CD4-positive, alpha-beta T cell treated with Interleukin-6 at 100 ng/mL for 8 hours (primary cell): ENCODE data around the gene RDX.

Experiments used
- DNase-seq: peaks from one replicate; pipeline ENCODE4 v3.0.0-alpha.2; 2020; ENCODE audit warnings: mixed read lengths, low spot score

Gene RDX

DNA sequence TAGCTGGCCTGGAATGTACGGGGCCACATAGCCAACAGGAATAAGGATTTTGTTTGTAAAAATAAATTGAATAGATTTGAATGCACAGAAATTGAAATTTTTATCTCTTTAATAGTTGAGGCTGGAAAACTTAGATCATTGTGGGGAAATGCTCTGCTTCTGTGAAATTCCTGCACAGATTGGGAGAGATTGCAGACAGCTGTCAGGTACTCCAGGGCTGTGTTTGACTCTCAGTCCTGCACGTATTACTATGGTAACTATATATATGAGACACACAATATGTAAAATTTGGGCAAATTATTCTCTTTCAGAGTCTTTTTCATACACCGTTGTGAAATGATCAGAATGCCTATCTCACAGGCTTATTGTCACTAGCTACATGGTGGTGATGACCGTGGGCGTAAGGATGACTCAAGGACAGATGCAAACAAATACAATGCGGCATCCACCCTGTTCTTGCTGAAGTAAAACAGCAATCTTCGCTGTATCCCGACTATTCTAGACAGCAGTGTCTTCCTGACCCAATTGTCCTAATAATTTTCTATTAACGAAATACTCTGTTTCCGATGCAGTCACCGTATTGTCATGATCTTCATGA, 123.8 kb downstream of the RDX start:
- no peak for DNase-seq

DNA sequence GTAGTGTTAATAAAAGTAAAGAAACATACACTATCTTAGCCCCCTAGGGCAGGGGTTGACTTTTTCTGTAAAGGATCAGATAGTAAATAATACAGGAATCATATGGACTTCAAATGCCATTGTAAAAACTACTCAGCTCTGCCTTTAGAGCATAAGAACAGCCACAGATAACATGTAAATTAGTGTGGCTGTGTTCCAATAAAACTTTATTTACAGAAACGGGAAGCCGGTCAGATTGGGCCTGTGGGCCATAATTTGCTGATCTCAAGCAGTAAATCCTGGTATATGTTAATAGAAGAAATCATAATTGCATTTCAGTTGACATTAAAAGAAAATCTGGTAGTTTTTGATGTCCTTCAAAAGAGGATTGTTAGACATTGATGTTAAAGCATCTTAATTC, 126.7 kb downstream of the RDX start:
- no peak for DNase-seq

DNA sequence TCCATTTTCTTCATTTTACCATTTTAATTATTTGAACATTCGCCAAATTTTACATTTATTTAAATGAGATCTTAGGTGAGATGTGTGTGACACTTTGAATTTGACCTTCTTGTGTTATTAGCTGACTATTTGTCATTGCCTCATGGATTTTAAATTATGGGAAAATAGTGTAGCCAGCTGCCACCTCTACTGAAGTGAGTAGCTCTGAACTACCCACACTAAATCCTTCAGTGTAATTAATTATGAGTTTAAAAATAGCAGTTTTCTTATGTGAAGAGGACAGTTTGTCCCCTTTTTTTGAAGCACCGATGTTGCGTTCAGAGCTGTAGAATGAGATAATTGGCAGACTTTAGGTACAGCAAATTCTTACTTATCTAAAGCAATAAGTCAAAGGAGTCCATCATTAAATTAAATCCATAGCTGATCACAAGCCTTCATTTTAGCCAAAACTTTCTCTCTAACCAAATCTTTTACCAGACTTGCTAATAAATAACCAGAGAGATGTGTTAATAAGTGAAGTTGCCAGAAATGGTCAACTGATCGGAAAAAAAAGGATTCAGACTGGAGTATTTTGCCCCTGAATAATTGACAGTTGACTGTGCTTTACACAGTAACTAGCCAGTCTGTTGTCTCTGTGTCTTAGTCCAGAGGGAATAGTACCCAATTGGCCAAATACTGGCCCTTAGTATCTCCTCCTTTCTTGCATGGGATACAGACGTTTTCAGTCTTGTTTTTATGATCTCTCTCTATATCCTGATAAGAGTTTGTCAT, 128.2 kb downstream of the RDX start:
- no peak for DNase-seq

DNA sequence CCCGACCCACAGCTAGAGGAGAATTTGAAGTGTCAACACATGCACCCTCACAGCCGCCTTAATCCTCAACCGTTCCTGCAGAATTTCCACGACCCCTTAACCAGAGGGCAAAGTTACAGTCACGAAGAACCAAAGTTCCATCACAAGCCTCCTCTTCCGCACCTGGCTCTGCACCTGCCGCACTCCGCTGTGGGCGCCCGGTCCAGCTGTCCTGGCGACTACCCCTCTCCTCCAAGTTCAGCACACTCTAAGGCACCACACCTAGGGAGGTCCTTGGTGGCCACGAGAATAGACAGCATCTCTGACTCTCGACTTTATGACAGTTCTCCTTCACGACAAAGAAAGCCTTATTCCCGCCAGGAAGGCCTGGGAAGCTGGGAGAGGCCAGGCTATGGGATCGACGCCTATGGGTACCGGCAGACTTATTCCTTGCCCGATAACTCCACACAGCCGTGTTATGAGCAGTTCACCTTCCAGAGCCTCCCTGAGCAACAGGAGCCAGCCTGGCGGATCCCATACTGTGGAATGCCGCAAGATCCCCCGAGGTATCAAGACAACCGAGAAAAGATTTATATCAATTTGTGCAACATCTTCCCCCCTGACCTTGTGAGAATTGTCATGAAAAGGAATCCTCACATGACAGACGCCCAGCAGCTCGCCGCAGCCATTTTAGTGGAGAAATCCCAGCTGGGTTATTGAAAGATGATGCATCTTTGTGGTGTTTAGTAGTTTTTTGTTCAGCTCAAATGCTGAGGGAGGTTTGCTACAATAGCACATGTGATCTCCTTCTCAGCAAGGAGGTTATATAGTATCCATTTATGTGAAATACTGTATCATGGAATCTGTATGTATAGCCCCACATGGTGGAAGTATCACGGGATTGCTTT, 131.1 kb downstream of the RDX start:
- no peak for DNase-seq

DNA sequence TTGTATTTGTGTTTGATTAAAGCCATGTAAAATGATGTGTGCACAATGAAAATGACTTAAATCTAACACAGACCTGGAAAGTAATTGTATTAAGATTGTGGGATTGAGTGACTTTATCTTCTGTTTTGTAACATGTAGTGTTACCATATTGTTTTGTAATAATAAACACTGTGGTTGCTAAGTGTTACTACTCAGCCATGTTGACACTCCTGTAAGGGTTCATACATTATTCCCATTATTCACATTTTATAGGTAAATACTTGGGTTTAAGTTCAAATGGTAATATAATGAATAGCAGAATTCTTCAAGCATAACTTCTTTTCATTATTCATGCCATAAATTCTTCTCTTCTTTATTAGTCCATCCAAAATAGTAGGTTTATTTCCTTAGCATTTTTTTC, 134.2 kb downstream of the RDX start:
- no peak for DNase-seq

DNA sequence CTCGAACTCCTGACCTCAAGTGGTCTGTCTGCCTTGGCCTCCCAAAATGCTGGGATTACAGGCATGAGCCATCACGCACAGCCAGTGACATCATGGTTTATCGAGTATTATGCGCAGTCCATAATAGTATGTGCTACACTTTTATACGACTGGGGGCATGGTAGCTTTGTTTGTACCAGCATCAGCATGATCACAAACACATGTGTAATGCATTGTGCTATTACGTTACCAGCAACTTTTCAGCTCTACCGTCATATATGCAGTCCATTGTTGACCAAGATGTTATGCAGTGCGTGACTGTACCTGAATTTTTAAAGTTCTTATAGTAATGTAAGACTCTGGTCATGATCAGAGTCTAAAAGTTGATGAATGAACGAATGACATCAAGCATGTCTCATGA, 135.4 kb downstream of the RDX start:
- no peak for DNase-seq

DNA sequence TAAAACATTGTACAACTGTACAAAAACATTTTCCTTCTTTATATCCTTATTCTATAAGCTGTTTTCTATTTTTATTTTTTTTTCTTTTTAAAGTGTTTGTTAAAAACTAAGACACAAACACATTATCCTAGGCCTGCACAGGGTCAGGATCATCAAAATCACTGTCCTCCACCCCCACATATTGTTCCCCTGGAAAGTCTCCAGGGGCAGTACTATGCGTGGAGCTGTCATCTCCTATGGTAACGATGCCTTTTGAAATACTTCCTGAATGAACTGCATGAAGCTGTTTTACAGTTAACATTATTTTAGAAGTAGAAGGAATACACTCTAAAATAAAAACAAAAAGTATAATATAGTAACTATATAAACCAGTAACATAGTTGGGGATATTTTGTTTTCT, 136.0 kb downstream of the RDX start:
- no peak for DNase-seq

DNA sequence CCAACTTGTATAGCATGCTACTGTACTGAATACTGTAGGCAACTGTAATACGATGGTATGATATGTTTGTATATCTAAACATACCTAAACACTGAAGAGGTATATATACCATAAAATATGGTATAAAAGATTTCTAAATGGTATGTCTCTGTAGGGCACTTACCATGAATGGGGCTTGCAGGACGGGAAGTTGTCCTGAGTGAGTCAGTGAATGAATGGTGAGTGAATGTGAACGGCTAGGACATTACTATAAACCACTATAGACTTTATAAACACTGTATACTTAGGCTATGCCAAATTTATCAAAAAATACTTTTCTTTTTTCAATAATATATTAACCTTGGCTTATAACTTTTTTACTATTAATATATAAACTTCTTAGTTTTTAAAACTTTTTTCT, 136.4 kb downstream of the RDX start:
- no peak for DNase-seq

DNA sequence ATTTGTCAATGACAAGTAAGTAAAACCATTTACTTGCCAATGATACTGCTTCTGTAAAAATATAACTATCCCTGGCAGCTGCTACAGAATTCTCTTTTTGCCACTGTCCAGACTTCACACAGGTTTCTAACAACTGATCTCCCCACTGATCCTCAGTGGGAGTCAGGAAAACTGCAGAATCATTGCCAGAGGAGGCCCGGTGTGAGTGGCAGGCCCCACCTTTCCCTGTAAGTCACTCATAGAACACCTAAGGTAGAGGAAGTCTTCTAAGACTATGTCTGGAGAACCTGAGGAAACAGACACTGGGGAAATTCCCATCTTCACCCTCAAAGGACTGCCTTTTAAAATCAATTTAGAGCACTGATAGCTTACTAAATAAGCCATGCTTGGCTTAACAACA, 136.9 kb downstream of the RDX start:
- DNase-seq, result no peak

DNA sequence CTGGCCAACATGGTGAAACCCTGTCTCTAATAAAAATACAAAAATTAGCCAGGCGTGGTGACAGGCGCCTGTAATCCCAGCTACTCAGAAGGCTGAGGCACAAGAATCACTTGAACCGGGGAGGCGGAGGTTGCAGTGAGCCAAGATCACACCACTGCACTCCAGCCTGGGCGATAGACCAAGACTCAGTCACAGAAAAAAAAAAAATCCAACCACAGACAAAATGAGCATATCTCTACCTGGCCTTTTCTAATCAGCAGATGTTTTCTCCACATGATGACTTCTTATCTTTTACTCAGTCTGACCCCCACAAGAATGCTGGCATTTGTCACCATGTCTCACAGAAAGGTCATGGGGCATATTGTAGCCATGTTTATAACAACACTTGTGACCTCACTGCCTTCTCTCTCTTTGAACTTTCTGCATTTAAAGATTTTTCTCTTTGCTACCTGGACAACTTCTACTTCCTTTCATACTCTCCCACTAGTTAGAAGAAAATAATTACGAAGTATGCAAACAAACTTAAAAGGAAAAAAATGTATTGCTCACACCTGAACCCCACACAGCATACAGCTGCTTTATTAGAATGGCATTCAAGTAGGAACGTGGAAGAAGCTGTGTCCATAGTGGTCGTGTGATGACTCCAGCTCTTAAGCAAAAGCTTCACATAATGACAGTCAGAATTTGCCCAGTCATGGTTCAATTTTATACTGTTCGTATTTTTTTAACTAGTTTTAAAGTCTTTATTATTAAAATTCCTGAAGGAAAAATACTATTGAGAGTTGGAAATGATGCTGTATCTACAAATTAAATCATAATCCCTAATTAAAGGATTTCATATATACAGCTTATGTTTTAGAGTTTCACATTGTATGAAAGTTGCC, 137.9 kb downstream of the RDX start:
- no peak for DNase-seq

DNA sequence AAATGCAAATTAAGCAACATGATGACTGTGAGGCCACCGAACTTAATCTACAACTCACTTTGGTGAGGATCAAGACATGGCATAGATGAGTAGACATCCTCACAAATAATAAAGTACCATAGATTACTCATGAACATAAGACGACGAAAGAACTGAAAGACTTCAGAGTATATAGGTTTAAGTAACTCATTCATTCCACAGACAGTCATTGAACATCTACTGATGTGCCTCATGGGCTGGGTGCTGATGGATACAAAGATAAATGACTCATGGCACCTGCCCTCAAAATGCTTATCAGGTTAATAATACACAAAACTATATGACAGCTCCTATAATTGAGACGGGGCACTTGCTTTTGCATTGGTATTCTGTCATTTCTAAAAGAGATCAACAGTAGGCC, 139.9 kb downstream of the RDX start:
- DNase-seq, result no peak

DNA sequence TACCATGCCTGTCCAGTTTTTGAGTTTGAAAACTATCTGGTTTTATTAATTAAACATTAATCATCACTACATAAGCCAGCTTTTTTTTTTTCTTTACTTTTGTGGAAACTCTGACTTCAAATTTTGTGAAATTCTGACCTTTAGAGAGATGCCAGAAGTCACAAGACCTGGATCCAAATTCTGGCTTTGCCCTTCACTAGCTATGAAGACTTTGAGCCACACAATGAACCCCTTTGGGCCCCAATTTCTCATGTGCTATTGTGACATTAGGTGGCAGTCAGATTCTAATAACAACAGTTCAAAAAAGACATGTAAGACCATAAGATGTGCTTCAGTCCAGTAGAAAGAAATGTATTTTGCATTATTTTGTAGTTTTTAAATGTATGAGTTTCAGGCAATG, 142.9 kb downstream of the RDX start:
- no peak for DNase-seq

DNA sequence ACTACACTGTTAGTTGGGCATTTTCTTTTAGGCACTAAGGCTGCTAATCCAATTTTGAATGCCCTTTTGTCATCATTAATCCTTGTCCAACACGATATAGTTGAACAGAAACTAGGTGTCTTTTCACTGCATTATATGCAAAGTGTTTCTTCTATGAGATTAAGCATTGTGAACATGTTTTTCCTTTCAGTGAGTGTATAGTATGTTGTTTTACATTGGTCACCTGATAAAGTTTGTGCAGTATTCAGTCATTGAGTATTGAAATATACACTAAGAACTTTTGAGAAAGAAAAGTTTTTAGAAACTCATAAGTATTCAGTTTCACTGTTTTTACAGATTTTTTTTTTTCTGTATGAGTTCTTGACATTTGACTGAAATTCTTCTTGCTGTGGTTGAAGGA, 144.2 kb downstream of the RDX start:
- no peak for DNase-seq

DNA sequence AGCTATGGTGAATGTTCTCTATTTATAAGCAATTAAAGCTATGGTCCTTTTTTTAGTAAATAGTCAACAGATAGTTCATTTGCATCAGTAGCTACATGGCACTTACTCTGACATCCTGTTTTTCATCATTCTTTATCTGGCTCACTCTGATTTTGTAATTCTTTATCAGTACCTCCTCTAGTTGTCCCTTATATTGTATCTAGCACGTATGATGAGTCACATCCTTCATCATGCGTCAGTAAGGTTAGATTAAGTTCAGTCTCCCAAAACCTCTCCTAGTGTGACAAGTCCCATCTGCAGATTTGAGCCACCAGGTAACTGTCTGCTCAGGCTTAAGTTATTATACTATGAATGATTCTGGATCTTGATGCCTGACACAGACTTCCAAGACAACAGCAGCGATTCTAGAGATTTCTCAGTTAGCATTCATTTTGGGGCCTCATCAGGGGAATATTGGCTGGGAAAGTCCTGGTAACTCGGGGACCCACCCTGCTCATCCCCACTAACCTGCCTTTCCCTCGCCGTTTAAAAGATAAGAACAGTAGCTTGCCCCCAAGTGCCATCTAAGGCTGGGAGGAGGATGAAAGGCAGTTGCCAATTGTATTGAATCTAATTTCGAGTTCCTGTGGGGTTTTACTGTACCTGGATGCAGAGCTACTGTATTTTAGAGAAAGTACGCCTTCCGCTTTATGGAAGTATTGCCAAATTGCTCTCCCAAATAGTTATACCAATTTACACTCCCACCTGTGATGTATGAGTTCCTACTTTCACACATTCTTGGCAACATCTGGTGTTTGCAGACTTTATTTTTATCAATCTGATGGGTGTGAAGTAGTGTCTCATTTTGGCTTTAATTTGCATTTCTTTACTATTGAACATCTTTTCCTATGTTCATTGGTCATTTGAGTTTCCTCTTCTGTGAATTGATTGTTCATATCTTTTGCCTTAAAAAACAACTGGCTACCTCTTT, 147.4 kb downstream of the RDX start:
- DNase-seq, result no peak

DNA sequence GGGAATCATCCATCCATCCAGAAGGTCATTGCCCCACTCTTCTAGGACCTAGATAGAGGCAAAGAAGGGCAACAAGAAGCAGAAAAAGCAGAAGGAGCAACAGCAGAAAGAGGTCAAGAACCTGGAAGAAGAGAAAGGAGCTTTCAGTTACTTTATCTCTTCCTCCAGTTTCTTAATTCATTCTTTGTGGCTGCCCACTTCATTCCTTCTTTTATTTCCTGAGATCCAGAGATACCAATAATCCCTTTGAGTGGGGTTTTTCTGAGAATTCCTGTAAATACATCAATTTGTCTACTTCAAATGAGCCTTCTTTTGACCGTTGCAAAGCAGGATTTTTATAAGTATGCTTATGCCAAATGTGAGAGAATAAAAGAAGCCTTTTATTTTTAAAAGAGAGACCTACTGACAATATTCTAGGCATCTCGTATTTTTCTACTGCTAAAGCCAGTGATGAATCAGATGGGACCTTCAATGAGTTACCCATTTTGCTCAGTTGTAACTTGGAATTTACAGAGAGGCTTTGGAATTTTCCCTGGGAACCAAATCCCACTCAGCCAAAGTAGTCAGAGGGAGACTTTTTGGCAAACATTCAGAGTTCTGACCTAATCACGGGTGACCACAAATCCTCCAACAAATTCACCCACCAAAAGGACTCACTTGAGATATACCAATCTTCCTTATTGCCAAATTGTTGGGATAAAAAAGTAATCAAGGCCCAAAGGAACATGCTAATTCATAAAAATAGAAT, 148.3 kb downstream of the RDX start:
- DNase-seq, result no peak

DNA sequence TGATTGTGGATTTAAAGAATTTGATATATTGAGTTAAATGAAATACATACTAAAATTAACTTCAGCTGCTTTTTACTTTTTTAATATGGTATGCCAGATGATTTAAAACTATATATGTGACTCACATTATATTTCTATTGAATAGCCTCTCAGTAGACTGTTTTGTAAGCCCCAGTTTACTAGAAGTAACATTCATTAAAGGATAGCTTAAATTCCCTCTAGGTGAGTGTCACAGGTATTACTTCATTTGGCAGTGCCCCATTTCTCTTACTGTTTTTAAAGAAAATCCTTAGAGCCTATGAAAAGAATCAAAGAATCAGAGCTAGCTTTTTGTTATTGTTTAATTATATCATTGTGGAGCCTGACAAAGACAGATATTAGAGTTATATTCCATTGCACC, 154.6 kb downstream of the RDX start:
- DNase-seq, result no peak

DNA sequence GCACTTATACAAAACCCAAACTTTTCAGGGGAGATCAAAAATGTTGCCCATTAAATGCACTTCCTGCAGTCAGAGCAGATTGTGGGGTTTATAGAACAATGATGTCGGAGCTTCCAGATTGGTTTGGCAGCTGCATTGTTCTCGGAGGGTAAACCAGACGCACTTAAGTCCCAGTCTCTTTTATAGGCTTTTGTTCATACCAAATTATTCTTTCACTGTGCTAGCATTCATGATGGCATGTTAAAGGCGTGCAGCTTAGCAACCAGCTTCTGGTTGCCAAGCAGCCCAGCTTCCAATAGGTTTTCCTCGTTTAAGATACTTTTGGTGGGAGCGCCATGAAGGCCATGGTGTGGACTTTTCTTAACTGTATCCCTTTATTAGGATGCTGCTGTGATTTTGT, 162.3 kb downstream of the RDX start:
- no peak for DNase-seq

DNA sequence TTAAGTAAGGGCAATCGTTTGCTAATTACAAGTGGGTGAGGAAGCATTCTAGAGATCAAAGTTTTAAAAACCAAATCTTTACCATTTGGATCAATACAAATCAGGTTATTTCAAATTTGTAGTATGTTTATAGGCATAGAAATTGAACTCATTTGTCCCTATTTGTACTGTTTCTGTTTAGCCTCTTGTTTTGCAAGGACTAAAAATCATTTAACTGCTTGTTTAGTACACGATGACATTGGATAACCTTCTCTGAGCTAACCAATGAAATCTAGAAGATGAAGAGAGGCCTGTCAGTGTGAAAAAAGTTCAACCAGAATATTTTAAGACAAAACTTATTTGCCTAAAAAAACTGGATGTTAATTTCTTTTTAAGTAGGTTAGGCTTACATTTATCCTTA, 163.3 kb downstream of the RDX start:
- no peak for DNase-seq

DNA sequence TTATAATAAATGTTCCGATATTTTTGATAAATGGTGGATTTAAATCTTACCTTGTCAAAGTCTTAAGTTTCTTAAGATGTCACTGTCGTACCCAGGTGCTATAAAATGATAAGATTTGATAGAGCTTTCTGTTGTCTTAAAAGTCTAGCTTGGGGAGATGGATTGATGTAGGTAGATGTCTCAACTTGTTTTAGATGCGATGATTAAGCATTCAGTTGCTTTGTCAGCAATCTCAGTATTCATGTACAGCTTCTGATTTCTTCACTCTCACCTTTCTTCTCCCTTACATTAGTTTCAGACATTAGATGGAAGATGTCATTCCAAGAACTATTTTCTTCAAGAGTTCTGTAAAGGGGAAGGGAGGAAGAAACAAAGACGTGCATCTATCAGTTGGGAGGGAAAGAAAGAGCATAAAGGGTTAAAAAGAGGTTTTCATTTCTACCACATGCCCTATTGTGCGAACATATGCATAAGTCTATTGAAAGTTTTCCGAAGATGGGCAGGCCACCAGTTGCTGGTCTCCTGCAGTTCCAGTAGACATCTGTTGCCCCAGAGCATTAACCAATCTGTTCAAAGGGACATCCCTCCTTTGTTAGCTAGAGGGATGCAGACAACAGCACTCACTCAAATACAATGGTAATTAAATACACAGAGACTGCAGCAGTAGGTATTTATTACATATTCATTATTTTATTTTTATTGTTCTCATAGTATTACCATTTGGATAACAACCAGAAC, 164.9 kb downstream of the RDX start:
- DNase-seq, result no peak
